Measurements from ENCODE around the gene ACAD10.

The ACAD10 gene

GRCh38 chr12:111643427-111643826 lies 42.4 kb upstream of the ACAD10 start:
- ChIA-PET CTCF (interaction anchor here (1.3 kb wide), 2 partner anchors 16 to 192 kb away, joined by 5 to 7 read pairs; no protein-coding TSS in a partner anchor), POLR2A (no interaction called here)
- no peaks in the 10 kb centered on the region for H3K9me3 ChIP-seq (ENCODE audit: control insufficient read depth, insufficient read depth, low read depth, low read length)
- no peak overlapping the region for H3K4me3 ChIP-seq (ENCODE audit: low read depth, low read length)
- peak overlapping the region; percentile 88 for H3K27ac ChIP-seq (ENCODE audit: extremely low read depth, low read depth, low read length)
- peaks cover 20 to 47% of the 10 kb centered on the region in 2 experiments; a peak in 2 of 3 replicates for H3K36me3 ChIP-seq (ENCODE audit: control insufficient read depth in 2 of 2, insufficient read depth in 1 of 2, low read length in 2 of 2)
- peaks cover 18% of the 10 kb centered on the region for H3K4me1 ChIP-seq (ENCODE audit: control insufficient read depth, insufficient read depth, low read length)
- TF ChIP-seq GLIS1 (tag by site-specific recombination; IDR thresholded peaks at IDR 0.05): no peak
- TF ChIP-seq ZNF610 (tag by site-specific recombination; IDR thresholded peaks at IDR 0.05; ENCODE audit: borderline replicate concordance): no peak
- no peak for TF ChIP-seq ZSCAN23 (tag by site-specific recombination; IDR thresholded peaks at IDR 0.05)
- no peak for TF ChIP-seq ZNF747 (tag by site-specific recombination; IDR thresholded peaks at IDR 0.05)
- no peak for TF ChIP-seq REPIN1 (tag by site-specific recombination; IDR thresholded peaks at IDR 0.05; ENCODE audit: low read depth)
- no peak for TF ChIP-seq HOXA7 (CRISPR knock-in tag; IDR thresholded peaks at IDR 0.05; ENCODE audit: borderline replicate concordance)
- TF ChIP-seq, protein P1, sequence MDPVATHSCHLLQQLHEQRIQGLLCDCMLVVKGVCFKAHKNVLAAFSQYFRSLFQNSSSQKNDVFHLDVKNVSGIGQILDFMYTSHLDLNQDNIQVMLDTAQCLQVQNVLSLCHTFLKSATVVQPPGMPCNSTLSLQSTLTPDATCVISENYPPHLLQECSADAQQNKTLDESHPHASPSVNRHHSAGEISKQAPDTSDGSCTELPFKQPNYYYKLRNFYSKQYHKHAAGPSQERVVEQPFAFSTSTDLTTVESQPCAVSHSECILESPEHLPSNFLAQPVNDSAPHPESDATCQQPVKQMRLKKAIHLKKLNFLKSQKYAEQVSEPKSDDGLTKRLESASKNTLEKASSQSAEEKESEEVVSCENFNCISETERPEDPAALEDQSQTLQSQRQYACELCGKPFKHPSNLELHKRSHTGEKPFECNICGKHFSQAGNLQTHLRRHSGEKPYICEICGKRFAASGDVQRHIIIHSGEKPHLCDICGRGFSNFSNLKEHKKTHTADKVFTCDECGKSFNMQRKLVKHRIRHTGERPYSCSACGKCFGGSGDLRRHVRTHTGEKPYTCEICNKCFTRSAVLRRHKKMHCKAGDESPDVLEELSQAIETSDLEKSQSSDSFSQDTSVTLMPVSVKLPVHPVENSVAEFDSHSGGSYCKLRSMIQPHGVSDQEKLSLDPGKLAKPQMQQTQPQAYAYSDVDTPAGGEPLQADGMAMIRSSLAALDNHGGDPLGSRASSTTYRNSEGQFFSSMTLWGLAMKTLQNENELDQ (tag by site-specific recombination; IDR thresholded peaks at IDR 0.05; ENCODE audit: low read depth): no peak
- no peak for TF ChIP-seq ZNF600 (tag by site-specific recombination; IDR thresholded peaks at IDR 0.05)
- no peak for TF ChIP-seq ZNF391 (tag by site-specific recombination; IDR thresholded peaks at IDR 0.05; ENCODE audit: borderline replicate concordance, low read depth)
- no peak for TF ChIP-seq AEBP2 (tag by site-specific recombination; IDR thresholded peaks at IDR 0.05; ENCODE audit: borderline replicate concordance)
- no peak for TF ChIP-seq ZNF174 (tag by site-specific recombination; IDR thresholded peaks at IDR 0.05)
- TF ChIP-seq ZNF623 (tag by site-specific recombination; IDR thresholded peaks at IDR 0.05): no peak
- TF ChIP-seq ZIC2 (tag by site-specific recombination; IDR thresholded peaks at IDR 0.05): no peak
- TF ChIP-seq HIC1 (tag by site-specific recombination; IDR thresholded peaks at IDR 0.05): no peak
- TF ChIP-seq ZNF404 (tag by site-specific recombination; IDR thresholded peaks at IDR 0.05): no peak
- TF ChIP-seq ZBTB8A (tag by site-specific recombination; IDR thresholded peaks at IDR 0.05): no peak
- TF ChIP-seq, protein P2, sequence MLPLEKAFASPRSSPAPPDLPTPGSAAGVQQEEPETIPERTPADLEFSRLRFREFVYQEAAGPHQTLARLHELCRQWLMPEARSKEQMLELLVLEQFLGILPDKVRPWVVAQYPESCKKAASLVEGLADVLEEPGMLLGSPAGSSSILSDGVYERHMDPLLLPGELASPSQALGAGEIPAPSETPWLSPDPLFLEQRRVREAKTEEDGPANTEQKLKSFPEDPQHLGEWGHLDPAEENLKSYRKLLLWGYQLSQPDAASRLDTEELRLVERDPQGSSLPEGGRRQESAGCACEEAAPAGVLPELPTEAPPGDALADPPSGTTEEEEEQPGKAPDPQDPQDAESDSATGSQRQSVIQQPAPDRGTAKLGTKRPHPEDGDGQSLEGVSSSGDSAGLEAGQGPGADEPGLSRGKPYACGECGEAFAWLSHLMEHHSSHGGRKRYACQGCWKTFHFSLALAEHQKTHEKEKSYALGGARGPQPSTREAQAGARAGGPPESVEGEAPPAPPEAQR (tag by site-specific recombination; IDR thresholded peaks at IDR 0.05): no peak
- TF ChIP-seq SETDB1 (IDR thresholded peaks at IDR 0.05; ENCODE audit: insufficient read length, low read length): no peak
- TF ChIP-seq ZNF529 (tag by site-specific recombination; IDR thresholded peaks at IDR 0.05; ENCODE audit: insufficient replicate concordance): no peak
- TF ChIP-seq, protein P3, sequence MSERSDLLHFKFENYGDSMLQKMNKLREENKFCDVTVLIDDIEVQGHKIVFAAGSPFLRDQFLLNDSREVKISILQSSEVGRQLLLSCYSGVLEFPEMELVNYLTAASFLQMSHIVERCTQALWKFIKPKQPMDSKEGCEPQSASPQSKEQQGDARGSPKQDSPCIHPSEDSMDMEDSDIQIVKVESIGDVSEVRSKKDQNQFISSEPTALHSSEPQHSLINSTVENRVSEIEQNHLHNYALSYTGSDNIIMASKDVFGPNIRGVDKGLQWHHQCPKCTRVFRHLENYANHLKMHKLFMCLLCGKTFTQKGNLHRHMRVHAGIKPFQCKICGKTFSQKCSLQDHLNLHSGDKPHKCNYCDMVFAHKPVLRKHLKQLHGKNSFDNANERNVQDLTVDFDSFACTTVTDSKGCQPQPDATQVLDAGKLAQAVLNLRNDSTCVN (tag by site-specific recombination; optimal IDR thresholded peaks at IDR 0.05): no peak
- no peak for TF ChIP-seq ZNF302 (tag by site-specific recombination; IDR thresholded peaks at IDR 0.05; ENCODE audit: low read depth)
- TF ChIP-seq ZBTB1 (tag by site-specific recombination; IDR thresholded peaks at IDR 0.05): no peak
- TF ChIP-seq ZNF202 (tag by site-specific recombination; IDR thresholded peaks at IDR 0.05; ENCODE audit: borderline replicate concordance): no peak
- TF ChIP-seq WT1 (tag by site-specific recombination; IDR thresholded peaks at IDR 0.05): peak; percentile 96
- no peak for TF ChIP-seq ZNF266 (tag by site-specific recombination; IDR thresholded peaks at IDR 0.05; ENCODE audit: low read depth)
- TF ChIP-seq, protein P4, sequence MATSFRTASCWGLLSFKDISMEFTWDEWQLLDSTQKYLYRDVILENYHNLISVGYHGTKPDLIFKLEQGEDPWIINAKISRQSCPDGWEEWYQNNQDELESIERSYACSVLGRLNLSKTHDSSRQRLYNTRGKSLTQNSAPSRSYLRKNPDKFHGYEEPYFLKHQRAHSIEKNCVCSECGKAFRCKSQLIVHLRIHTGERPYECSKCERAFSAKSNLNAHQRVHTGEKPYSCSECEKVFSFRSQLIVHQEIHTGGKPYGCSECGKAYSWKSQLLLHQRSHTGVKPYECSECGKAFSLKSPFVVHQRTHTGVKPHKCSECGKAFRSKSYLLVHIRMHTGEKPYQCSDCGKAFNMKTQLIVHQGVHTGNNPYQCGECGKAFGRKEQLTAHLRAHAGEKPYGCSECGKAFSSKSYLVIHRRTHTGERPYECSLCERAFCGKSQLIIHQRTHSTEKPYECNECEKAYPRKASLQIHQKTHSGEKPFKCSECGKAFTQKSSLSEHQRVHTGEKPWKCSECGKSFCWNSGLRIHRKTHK (tag by site-specific recombination; IDR thresholded peaks at IDR 0.05): no peak
- no peak for TF ChIP-seq ZNF121 (tag by site-specific recombination; IDR thresholded peaks at IDR 0.05)
- no peak for TF ChIP-seq ZNF549 (tag by site-specific recombination; IDR thresholded peaks at IDR 0.05)
- TF ChIP-seq KLF7 (tag by site-specific recombination; IDR thresholded peaks at IDR 0.05; ENCODE audit: borderline replicate concordance): no peak
- no peak for TF ChIP-seq ZNF571 (tag by site-specific recombination; IDR thresholded peaks at IDR 0.05)

All from HEK293 (cell line).